ENCODE data around the gene GPATCH1. TPM values are rescaled to one million over a fixed set of nuclear protein-coding genes. Genes with fewer than 3 reads are reported as not detected.
"Not testable (repeated sequence)": the region's sequence is repeated elsewhere in the genome, so short reads cannot be mapped to it uniquely, and the experiment has no call there.

The GPATCH1 gene, protein sequence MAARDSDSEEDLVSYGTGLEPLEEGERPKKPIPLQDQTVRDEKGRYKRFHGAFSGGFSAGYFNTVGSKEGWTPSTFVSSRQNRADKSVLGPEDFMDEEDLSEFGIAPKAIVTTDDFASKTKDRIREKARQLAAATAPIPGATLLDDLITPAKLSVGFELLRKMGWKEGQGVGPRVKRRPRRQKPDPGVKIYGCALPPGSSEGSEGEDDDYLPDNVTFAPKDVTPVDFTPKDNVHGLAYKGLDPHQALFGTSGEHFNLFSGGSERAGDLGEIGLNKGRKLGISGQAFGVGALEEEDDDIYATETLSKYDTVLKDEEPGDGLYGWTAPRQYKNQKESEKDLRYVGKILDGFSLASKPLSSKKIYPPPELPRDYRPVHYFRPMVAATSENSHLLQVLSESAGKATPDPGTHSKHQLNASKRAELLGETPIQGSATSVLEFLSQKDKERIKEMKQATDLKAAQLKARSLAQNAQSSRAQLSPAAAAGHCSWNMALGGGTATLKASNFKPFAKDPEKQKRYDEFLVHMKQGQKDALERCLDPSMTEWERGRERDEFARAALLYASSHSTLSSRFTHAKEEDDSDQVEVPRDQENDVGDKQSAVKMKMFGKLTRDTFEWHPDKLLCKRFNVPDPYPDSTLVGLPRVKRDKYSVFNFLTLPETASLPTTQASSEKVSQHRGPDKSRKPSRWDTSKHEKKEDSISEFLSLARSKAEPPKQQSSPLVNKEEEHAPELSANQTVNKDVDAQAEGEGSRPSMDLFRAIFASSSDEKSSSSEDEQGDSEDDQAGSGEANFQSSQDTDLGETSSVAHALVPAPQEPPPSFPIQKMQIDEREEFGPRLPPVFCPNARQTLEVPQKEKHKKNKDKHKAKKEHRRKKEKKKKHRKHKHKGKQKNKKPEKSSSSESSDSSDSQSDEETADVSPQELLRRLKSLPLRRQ
- total RNA-seq: 3.9 TPM

DNA sequence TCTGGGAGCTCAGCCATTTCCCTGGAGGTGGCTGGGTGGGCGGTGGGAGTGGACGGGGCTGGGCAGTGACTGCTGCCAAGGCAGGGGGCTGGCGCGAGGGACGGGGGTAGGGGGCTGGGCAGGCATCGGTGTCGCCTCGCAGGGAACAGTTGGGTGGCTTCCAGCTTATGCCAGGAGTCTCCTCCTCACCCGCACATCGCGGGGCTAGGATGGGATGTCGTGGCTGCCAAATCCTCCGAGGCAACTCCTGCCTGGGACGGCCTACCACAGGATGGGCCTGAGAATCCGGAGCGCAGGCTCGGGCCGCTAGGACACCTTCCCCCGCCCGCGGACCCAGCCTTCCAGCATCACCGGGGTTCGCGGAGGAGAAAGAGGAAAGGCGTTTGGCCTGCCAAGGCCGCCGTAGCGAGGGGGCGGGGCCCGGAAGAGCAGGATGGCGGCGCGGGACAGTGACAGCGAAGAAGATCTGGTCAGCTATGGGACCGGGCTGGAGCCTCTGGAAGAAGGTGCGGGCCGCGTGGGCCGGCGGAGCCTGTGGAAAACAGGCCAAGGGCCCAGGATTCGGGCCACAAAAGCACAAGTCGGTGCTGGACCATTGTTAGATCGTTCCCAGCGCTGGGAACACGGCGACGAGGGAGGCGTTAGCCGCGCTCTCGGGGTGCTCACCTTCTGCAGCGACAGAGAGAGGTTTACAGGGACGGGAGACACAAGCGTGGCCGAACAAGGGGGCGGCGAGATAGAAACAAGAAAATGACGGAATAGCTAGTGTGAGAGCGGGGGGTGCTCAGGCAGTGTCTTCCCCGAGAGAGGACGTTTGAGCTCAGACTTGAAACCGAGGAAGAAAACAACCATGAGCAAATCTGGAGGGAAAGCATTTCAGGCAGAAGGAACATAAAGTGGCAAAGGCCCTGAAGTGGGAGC lies at the start of gene GPATCH1:
Gene GPATCH1, plus strand, starts transcription at position 421 of the 921 bp plus-strand sequence. Its CDS starts 13 bp downstream, at position 434.
- peak; percentile 90 for ATAC-seq

DNA sequence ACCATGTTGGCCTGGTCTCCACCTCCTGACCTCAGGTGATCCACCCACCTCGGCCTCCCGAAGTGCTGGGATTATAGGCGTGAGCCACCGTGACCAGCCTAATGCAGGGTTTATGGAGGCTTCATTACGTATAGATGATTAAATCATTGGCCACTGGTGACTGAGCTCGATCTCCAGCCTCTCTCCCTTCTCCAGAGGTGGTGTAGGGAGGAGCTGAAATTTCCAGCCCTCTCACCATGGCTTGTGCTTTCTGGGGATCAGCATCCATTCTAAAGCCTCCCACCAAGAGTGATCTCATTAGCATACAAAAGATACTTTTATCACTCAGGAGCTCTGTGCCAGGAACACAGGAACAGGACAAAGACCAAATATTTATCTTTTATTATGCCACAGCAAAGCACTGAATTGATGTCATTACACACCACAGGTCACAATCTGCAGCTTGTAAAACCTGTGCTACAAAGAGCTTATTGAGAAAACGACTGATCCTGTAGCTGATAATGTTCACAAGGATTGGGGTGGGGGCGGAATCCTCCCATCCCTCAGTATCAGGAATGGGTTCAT lies 48.7 kb upstream of the GPATCH1 start:
- ATAC-seq: no peak

DNA sequence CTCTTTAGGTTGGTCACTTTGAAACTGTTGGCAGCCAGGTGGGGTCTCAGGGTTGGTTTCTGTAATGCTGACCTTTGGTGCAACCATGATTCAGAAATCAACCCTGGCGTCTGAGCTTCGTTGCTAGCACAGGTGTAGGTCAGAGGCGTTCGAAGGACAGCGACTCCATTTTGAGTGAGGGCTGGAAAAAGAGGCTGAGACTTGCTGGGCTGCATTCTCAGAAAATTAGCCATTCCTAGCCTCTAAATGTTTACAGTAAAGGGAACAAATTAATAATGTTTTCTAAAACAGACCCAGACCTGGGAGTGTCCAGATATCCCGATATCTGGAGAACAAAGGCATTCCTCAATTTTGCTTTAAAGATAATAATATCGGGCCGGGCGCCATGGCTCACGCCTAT lies 45.5 kb upstream of the GPATCH1 start:
- no peak for ATAC-seq

DNA sequence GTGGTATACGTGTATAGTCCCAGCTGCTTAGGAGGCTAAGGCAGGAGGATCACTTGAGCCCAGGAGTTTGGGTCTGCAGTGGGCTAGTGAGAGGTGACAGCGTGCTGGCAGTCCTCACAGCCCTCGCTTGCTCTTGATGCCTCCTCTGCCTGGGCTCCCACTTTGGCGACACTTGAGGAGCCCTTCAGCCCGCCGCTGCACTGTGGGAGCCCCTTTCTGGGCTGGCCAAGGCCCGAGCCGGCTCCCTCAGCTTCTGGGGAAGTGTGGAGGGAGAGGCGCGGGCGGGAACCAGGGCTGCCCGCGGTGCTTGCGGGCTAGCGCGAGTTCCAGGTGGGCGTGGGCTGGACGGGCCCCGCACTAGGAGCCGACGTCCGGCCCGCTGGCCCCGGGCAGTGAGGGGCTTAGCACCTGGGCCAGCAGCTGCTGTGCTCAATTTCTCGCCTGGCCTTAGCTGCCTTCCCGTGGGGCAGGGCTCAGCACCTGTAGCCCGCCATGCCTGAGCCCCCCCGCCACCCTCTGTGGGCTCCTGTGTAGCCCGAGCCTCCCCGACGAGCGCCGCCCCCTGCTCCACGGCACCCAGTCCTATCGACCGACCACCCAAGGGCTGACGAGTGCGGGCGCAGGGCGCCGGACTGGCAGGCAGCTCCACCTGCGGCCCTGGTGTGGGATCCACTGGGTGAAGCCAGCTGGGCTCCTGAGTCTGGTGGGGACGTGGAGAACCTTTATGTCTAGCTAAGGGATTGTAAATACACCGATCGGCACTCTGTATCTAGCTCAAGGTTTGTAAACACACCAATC lies 44.4 kb upstream of the GPATCH1 start:
- ATAC-seq: not testable (repeated sequence)

DNA sequence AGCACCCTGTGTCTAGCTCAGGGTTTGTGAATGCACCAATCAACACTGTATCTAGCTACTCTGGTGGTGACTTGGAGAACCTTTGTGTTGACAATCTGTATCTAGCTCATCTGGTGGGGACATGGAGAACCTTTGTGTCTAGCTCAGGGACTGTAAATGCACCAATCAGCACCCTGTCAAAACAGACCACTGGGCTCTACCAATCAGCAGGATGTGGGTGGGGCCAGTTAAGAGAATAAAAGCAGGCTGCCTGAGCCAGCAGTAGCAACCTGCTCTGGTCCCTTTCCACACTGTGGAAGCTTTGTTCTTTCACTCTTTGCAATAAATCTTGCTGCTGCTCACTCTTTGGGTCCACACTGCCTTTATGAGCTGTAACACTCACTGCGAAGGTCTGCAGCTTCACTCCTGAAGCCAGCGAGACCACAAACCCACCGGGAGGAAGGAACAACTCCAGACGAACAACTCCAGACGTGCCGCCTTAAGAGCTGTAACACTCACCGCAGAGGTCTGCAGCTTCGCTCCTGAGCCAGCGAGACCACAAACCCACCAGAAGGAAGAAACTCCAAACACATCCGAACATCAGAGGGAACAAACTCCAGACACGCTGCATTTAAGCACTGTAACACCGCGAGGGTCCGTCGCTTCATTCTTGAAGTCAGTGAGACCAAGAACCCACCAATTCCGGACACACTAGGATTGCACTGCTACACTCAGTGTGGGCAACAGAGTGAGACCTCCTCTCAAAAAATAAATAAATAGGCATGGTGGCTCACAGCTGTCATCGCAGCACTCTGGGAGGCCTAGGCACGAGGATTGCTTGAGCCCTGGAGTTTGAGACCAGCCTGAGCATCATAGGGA lies 43.6 kb upstream of the GPATCH1 start:
- not testable (repeated sequence) for ATAC-seq

DNA sequence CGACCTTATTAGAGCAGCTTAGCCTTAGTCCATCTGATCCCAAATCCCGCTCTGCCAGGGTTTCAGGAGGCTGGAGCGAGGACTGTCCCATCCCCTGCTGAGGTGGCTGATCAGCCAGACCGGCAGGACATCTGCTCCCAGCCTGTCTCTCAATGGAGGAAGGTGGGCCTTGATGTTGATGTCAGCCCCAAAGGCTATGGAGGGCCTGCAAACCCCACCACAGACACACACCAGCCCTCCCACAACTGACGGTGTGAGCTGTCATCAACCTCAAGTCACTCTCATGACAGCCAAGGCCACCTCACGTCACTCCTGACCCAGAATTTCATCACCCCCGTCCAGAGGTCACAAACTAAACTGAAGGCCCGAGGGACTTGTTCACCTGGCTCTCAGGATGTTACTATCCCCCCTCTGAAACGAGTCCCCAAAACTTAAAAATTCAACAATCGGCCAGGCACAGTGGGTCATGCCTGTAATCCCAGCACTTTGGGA lies 41.8 kb upstream of the GPATCH1 start:
- no peak for ATAC-seq

DNA sequence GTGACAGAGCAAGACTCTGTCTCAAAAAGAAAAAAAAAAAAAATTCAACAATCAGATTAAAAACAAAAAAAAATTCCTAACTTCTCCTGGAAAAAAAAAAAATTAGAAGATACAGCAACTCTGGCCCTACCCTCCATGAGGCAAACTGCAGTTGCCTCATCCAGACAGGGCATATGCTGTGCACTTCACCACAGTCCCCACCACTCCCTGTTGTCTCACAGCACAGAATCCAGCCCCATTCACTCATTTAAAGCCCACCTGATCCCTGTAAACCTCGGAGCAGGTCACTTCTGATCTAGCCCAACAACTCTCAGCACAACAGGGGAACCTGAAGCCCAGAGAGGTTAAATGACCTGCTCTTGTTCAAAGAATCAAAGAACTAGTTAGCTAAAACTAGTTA lies 41.2 kb upstream of the GPATCH1 start:
- no peak for ATAC-seq

DNA sequence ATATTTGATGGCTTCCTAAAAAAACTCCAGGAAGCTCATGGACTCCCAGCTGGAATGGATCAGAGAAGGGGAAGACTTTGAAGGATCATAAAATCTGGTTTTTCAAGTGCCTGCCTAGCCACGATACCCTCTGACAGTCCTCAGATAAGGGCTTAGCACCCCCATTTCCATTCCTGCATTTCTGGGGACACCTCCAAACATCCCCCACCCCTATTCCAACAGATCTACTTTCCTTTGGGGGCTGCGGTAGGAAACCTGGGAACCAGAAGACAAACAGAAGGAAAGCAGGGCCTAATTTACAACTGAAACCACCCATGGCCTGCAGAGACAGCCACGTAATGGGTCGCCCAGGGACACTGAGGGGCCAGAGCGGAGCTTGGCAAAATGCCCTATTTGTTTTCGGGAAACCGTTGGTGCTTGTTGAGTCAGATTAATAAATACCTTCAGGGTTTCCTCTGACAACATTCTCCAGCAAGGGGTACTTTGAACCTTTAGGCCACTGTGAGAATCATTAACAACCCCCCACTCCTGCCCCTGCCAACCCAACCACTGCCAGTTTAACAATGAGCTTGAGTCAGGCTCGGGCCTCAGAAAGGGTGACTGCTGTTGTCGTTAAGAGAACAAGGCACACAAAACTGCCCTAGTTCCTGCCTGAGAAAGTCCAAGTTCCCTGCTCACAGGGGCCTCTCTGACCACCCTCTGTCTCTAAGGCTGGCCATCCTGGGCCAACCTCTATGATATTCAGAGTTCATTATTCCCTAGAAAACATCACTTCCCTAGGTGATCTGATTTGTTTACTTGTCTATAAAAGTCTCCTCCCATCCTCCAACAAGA lies 39.8 kb upstream of the GPATCH1 start:
- ATAC-seq: no peak

DNA sequence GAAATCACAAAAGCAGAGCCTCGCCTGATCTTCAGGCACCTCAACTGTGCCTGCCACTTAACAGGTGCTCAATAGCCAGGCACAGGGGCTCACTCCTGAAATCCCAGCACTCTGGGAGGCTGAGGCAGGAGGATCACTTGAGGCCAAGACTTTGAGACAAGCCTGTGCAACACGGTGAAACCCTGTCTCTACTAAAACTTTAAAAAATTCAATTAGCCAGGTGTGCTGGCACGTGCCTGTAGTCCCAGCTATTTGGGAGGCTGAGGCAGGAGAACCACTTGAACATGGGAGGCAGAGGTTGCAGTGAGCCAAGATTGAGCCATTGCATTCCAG lies 39.2 kb upstream of the GPATCH1 start:
- ATAC-seq: not testable (repeated sequence)

DNA sequence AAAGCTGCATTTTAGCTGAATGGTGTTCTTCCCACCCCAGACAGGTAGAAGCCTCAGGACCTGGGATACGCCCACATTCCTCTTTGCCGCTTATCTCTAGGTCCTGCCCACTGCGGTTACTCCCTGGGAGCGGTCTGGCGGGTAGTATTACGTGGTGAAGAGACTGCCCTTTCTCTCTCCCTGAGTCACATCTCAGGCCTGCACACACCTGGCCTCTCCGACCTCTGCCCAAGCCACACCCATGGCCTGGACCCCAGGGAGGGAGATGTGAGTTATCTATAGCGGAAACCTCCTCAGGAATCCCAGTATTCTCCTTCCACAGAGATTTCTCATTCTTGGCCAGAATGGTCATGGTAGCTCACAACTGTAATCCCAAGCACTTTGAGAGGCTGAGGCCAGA lies 33.6 kb upstream of the GPATCH1 start:
- ATAC-seq: peak; percentile 96

DNA sequence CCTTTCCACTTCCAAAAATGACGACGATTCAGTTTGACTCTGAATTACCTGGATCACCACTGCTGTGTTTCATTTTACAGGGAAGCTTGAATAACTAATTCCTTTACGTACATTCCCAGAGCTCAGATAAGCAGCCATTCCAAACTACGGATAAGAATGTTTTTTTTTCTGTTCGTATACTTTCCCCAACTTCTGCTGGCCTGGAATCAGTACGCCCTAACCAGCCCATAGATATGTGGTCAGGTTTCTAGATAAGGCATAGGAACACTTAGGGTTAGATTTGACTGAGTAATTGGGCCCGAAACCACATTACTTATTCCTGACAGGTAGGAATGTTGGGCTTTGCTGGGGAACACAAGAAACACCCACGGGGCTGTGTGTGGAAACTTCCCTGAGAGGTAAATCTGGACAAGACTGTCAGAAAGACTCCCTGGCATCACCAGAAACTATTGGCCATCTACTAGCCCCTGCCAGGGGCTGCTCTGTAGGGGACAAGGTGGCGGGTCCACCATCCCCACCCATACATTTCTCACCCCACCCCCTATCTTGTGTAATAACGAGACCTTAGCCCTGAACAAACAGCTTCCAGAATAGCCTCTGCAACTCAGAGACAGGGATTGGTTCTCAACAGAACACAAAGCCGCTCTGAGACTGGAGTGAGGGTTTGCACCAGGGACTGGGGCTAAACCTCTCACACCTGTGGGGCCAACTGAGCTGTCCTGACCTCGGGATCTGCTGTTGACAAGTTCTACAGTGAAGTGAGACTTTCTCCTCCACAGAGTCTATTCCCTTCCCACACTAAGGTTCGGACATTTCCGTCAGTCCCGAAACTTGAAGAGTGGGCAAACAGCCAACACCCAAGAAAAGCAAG lies 31.9 kb upstream of the GPATCH1 start:
- ATAC-seq: no peak

DNA sequence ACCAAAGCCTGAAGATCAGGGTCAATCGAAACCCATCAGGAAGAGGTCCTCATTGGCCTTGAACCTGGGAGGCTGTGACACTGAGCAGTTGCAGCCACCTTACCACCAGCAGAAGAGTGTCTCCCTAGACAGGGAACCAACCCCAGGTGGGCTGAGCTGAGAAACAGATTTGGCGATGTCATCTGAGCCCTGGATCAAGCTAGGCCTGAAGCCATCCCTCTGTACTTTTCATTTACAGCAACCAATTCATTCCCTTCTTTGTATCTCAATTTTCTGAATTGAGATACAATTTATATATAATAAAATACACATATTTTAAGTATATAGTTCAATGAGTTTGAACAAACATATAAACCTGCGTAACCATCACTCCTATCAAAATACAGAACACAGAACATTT lies 30.9 kb upstream of the GPATCH1 start:
- no peak for ATAC-seq

DNA sequence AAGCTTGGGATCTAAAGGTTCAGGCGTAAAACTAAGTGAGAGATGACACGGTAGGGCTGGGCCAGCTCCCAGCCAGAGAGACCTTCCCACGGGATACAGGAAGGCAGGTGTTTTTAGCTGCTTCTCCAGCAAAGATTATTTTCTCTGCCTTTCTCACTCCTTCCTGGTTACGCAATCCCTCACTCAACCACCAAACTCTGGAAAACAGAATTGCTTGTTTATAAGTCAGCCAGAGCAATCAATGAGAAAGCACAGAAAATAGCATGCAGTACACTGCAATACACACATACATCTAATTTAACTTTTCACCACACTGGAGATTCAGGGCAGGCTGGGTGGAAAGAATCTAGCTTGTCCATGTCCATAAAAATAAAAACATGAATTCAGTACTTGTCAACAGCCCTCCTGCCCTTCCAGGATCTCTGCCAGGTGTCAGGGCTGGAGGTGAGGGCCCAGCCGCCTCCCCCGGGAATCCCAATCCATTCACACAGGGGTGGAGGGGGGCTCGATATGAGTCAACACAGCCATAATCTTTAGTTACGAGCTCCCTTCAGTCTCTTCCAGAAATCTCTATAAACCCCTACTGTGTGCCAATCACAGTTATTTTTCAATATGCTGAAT lies 28.5 kb upstream of the GPATCH1 start:
- ATAC-seq: no peak

DNA sequence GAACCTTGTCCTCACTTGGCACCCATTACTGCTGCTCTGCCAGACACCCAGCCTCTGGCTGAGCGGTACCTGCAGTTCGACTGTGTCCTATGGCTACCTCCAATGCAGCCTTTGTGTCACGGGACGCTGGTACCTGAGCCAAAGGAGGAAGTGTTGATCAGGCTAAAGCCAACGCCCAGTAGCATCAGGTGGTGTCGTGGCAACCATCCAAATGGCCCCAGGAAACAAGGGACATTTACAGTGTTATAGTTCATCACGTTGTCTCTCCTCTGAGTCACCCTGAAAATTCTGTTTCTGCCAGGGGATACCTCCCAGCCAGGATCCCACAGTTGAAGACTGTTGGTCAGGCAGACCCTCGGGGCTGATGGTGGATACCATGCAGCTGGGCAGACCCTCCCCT lies 26.4 kb upstream of the GPATCH1 start:
- peak; percentile 94 for ATAC-seq

DNA sequence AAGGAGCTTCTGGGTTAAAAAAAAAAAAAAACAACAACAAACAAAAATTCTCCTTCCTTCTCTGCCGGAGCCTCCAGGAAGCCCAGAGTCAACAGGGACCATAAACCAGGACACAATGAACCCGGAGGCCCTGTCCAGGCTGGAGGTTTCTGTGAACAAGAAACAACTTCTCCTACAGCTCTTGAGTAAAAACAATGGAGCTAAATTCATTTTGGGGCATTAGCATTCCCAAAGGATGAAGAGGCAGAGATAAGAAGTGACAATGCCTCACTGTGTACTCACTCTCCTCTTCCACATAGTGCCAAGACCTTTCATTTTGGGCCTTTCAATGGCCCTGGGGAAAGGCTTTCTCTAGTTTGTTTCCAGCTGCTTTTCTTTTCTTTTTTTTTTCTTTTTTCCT lies 25.3 kb upstream of the GPATCH1 start:
- no peak for ATAC-seq

DNA sequence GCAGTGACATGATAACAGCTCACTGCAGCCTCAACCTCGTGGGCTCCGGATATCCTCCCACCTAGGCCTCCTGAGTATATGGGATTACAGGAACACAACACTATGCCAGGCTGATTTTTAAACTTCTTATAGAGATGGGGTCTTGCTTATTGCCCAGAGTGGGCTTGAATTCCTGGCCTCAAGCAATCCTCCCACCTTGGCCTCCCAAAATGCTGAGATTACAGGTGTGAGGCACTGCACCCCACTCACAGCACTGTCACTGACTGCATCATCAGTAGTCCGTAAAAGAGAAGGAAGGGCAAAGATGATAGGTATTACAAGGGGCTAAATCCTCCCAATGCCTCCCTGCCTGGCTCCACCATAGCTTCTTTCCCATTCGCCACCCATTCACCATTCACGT lies 20.4 kb upstream of the GPATCH1 start:
- no peak for ATAC-seq

DNA sequence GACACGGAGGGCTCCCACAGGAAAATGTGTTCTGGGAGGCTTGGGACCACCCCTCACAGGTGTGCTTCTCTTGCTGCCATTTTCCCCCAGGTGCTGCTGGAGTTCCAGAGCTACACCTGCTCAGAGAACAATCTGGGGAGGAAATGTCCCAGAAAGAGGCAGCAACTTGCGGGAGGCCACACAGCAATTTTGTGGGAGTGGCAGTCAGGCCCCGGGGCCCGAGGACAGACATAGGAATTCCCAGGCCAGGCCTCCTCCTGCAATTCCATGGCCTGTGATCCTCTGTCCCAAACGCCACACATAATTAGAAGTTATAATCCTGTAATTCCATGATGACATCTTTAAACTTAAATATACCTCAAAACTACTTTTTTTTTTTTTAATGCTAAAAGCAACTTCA lies 18.1 kb upstream of the GPATCH1 start:
- ATAC-seq: no peak

DNA sequence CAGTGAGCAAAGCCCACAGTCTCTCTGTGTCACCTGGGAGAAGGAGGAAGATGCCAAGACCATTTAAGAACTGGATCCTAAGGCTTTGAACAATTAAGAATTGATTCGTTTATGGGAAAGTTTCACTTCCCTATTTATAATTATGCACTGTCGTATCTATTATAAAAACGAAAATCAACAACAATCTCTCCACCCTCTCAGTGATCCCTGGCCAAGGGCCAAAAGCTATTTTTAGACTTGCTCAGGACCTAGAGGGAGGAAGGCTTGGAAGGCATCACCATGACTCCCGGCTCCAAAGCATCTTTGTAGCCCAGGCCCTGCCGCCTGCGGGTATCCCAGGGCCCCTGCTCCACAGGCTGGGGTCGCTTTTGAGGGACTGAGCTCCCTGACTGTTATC lies 17.6 kb upstream of the GPATCH1 start:
- ATAC-seq: no peak
